K562 (cell line): ENCODE data around the gene NR1I3. TPM values are rescaled to one million over a fixed set of nuclear protein-coding genes. Genes with fewer than 3 reads are reported as not detected.

ENCODE experiments used
- CBX5 ChIP-seq: IDR thresholded peaks from 2 replicates; pipeline ENCODE4 v1.6.1; 2014; ENCODE audit warnings: low read depth, borderline replicate concordance
- CC2D1A ChIP-seq: fragments of 450-650 bp; IDR thresholded peaks from 2 replicates; pipeline ENCODE4 v1.6.1; 2017; ENCODE audit warnings: mild to moderate bottlenecking
- CCAR2 ChIP-seq: fragments of 200-400 bp; formaldehyde crosslinking; IDR thresholded peaks from 2 replicates; pipeline ENCODE4 v1.6.1; 2017; ENCODE audit warnings: mild to moderate bottlenecking, low read depth, low read length
- COPS2 ChIP-seq: fragments of 450-650 bp; conservative IDR thresholded peaks from 2 replicates; pipeline ENCODE4 v1.6.1; 2016; ENCODE audit warnings: mild to moderate bottlenecking, moderate library complexity
- ERF ChIP-seq: fragments of 450-650 bp; formaldehyde crosslinking; IDR thresholded peaks from 2 replicates; pipeline ENCODE4 v1.4.0; 2020; ENCODE audit warnings: mild to moderate bottlenecking, mixed read lengths
- FOXA1 ChIP-seq: fragments of 450-650 bp; IDR thresholded peaks from 2 replicates; pipeline ENCODE4 v1.6.1; 2016; ENCODE audit warnings: mild to moderate bottlenecking, borderline replicate concordance
- HNRNPLL ChIP-seq: fragments of 200-400 bp; formaldehyde crosslinking; IDR thresholded peaks from 2 replicates; pipeline ENCODE4 v1.6.1; 2017; ENCODE audit warnings: low read length, low read depth, mild to moderate bottlenecking; ENCODE audit not compliant: poor library complexity, severe bottlenecking
- HOMEZ ChIP-seq: fragments of 250-450 bp; sonication (Bioruptor Pico); IDR thresholded peaks from 2 replicates; pipeline ENCODE4 v1.4.0; 2020; ENCODE audit warnings: mild to moderate bottlenecking, moderate library complexity
- HSF4 ChIP-seq: fragments of 250-450 bp; sonication (Bioruptor Pico); IDR thresholded peaks from 2 replicates; pipeline ENCODE4 v2.1.2; 2022; ENCODE audit warnings: mild to moderate bottlenecking, moderate library complexity, borderline replicate concordance
- MCM3 ChIP-seq: fragments of 450-650 bp; IDR thresholded peaks from 2 replicates; pipeline ENCODE4 v1.6.1; 2016
- MCM5 ChIP-seq: fragments of 450-650 bp; IDR thresholded peaks from 2 replicates; pipeline ENCODE4 v1.6.1; 2016; ENCODE audit warnings: low read depth
- MEIS2 ChIP-seq: fragments of 450-650 bp; IDR thresholded peaks from 2 replicates; pipeline ENCODE4 v1.6.1; 2014; ENCODE audit warnings: mild to moderate bottlenecking; ENCODE audit not compliant: partially characterized antibody
- NCOR1 ChIP-seq: fragments of 450-650 bp; IDR thresholded peaks from 2 replicates; pipeline ENCODE4 v1.6.1; 2016; ENCODE audit warnings: mild to moderate bottlenecking, moderate library complexity
- NFIC ChIP-seq: fragments of 450-650 bp; IDR thresholded peaks from 2 replicates; pipeline ENCODE4 v1.6.1; 2017; ENCODE audit warnings: mild to moderate bottlenecking, inconsistent platforms
- NFRKB ChIP-seq: fragments of 450-650 bp; IDR thresholded peaks from 2 replicates; pipeline ENCODE4 v1.6.1; 2016; ENCODE audit warnings: low read depth
- POU5F1 ChIP-seq: fragments of 150-350 bp; IDR thresholded peaks from 2 replicates; pipeline ENCODE4 v1.6.1; 2014; ENCODE audit warnings: borderline replicate concordance, low read length, low read depth, mild to moderate bottlenecking; ENCODE audit not compliant: partially characterized antibody
- PREB ChIP-seq: sonication (generic); formaldehyde crosslinking; IDR thresholded peaks from 2 replicates; pipeline ENCODE4 v1.8.1; 2023; ENCODE audit warnings: mild to moderate bottlenecking, missing genetic modification reagents
- RBBP5 ChIP-seq: fragments of 200-600 bp; sonication (generic); IDR thresholded peaks from 2 replicates; pipeline ENCODE4 v1.6.1; 2012; ENCODE audit warnings: borderline replicate concordance, mild to moderate bottlenecking, low read length, control low read depth, inconsistent platforms; ENCODE audit not compliant: insufficient read depth, poor library complexity, severe bottlenecking
- SAP30 ChIP-seq: fragments of 200-600 bp; sonication (generic); IDR thresholded peaks from 2 replicates; pipeline ENCODE4 v1.6.1; 2012; ENCODE audit warnings: borderline replicate concordance, low read depth, mild to moderate bottlenecking, moderate library complexity, low read length, control low read depth, inconsistent platforms; ENCODE audit not compliant: insufficient read depth, poor library complexity, severe bottlenecking
- SRSF7 ChIP-seq: fragments of 200-400 bp; formaldehyde crosslinking; optimal IDR thresholded peaks from 2 replicates; pipeline ENCODE3; 2017; ENCODE audit warnings: mild to moderate bottlenecking, low read depth, low read length
- TRIM28 ChIP-seq: fragments of 450-650 bp; IDR thresholded peaks from 2 replicates; pipeline ENCODE4 v1.6.1; 2017
- ZNF124 ChIP-seq: sonication (generic); formaldehyde crosslinking; IDR thresholded peaks from 2 replicates; pipeline ENCODE4 v1.8.1; 2022; ENCODE audit warnings: missing genetic modification reagents
- ZNF212 ChIP-seq: fragments of 450-650 bp; formaldehyde crosslinking; IDR thresholded peaks from 2 replicates; pipeline ENCODE4 v1.4.0; 2020; ENCODE audit warnings: mild to moderate bottlenecking
- ZNF224 ChIP-seq: sonication (generic); formaldehyde crosslinking; IDR thresholded peaks from 2 replicates; pipeline ENCODE4 v1.8.0; 2022; ENCODE audit warnings: mild to moderate bottlenecking, missing genetic modification reagents
- ZNF239 ChIP-seq: fragments of 250-450 bp; sonication (Bioruptor Pico); IDR thresholded peaks from 2 replicates; pipeline ENCODE4 v1.4.0; 2020; ENCODE audit warnings: mild to moderate bottlenecking
- ZNF583 ChIP-seq: fragments of 250-450 bp; sonication (Bioruptor Pico); IDR thresholded peaks from 2 replicates; pipeline ENCODE4 v1.4.0; 2020
- ZNF766 ChIP-seq: fragments of 200-800 bp; sonication (Bioruptor generic); conservative IDR thresholded peaks from 2 replicates; pipeline ENCODE4 v1.6.1; 2016; ENCODE audit warnings: missing genetic modification characterization, missing compliant biosample characterization
- ZNF785 ChIP-seq: fragments of 250-450 bp; sonication (Bioruptor Pico); IDR thresholded peaks from 2 replicates; pipeline ENCODE4 v1.4.0; 2020; ENCODE audit warnings: mild to moderate bottlenecking
- polyA plus RNA-seq, 8 experiments: library from polyadenylated mRNA; depleted of rRNA in 4 of 8; stranded (reverse) in 5 of 8; unstranded in 3 of 8; fragments of >200 nt; fragmentation: Nextera tagmentation in 2 of 8; fragmentation: Illumina TruSeq in 1 of 8; extraction: Ambion mirVana in 2 of 8; extraction: Trizol in 1 of 8; gene quantifications; 2 replicates each; pipeline versions ENCODE4 v1.2.1 to v1.2.3, GENCODE V29; 2011 to 2014; ENCODE audit warnings: inconsistent platforms in 1 of 8, missing spikeins in 1 of 8
- total RNA-seq, 7 experiments: library from RNA; depleted of rRNA in 6 of 7; stranded (reverse); fragments of >200 nt in 6 of 7; fragmentation: Illumina TruSeq in 2 of 7; extraction: Trizol in 2 of 7; gene quantifications; 2 replicates each; pipeline versions ENCODE4 v1.2.1 to v1.2.3, GENCODE V29; 2011 to 2021; ENCODE audit warnings: low replicate concordance in 1 of 7
- TF ChIP-seq, protein P1 (sequence below): fragments of 250-450 bp; sonication (Bioruptor Pico); IDR thresholded peaks from 2 replicates; pipeline ENCODE4 v1.5.0; 2021

The NR1I3 gene
- total and polyA plus RNA-seq, 9 of the 15 experiments (the other 6 are each of a cell fraction or from before 2014, with no cell fraction given), result 0.11 TPM; not detected in 8

GRCh38 chr1:161225534-161226319 is 12.3 kb downstream of the NR1I3 start, which contains the start of gene TOMM40L (continued):
- TF ChIP-seq MCM3, result no peak
- TF ChIP-seq ZNF124 (CRISPR knock-in tag), result no peak
- TF ChIP-seq, protein P1, sequence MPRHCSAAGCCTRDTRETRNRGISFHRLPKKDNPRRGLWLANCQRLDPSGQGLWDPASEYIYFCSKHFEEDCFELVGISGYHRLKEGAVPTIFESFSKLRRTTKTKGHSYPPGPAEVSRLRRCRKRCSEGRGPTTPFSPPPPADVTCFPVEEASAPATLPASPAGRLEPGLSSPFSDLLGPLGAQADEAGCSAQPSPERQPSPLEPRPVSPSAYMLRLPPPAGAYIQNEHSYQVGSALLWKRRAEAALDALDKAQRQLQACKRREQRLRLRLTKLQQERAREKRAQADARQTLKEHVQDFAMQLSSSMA (CRISPR knock-in tag), result peak; percentile 30; the same call in 1 of the 2 replicates
- TF ChIP-seq NFIC, result peak; percentile 12; the same call in 1 of the 2 replicates
- TF ChIP-seq TRIM28, result no peak
- no peak for TF ChIP-seq MCM5
- TF ChIP-seq HOMEZ (CRISPR knock-in tag), result no peak
- TF ChIP-seq NCOR1, result no peak
- TF ChIP-seq MEIS2, result peak; percentile 86
- no peak for TF ChIP-seq PREB
- no peak for TF ChIP-seq HSF4 (CRISPR knock-in tag)
- TF ChIP-seq CC2D1A, result peak; percentile 70; the same call in 1 of the 2 replicates
- no peak for TF ChIP-seq ERF
- TF ChIP-seq ZNF212 (CRISPR knock-in tag), result no peak
- TF ChIP-seq COPS2, result no peak
- 0 out of 2 replicates have a peak, but pooled peaks have one; percentile 23 for TF ChIP-seq ZNF583 (CRISPR knock-in tag)
- peak; percentile 99 for TF ChIP-seq NFRKB
- TF ChIP-seq ZNF239 (CRISPR knock-in tag), result no peak
- TF ChIP-seq HNRNPLL, result no peak
- TF ChIP-seq ZNF785 (CRISPR knock-in tag), result no peak
- no peak for TF ChIP-seq ZNF224
- TF ChIP-seq CBX5, result no peak
- TF ChIP-seq POU5F1, result no peak
- TF ChIP-seq FOXA1, result no peak
- no peak for TF ChIP-seq CCAR2
- TF ChIP-seq SRSF7, result no peak
- peak; percentile 90; the same call in 1 of the 2 replicates for TF ChIP-seq ZNF766 (CRISPR knock-in tag)
- peak; percentile 37 for TF ChIP-seq RBBP5
- TF ChIP-seq SAP30, result peak; percentile 93
